Pancreas (tissue), 10 donors: Measurements from ENCODE around the gene KRTAP10-2. TPM values are rescaled to one million over a fixed set of nuclear protein-coding genes. Genes with fewer than 3 reads are reported as not detected.

Experiments used
- ATAC-seq, 4 donors: fragments of 200-7000 bp; cut with Tn5 transposase; one replicate each; pipeline versions ENCODE4 v1.8.0 to v1.9.1; 2020; ENCODE audit warnings: mild to moderate bottlenecking in 4 of 4, moderate library complexity in 4 of 4
- DNase-seq, 6 donors: peaks; one replicate each; pipeline ENCODE4 v3.0.0-alpha.2; 2020
- FAIRE-seq: peaks from 2 replicates; lab custom pipeline; 2012; peaks lifted over from hg19 to GRCh38; lab: Jason Lieb, UNC
- H3K27ac ChIP-seq, 4 donors: fragments of 200-600 bp; sonication (generic); 1 replicate in 3 of 4; 2 replicates in 1 of 4; pipeline versions ENCODE4 v1.5.0 to v1.8.0; 2020
- H3K27me3 ChIP-seq, 4 donors: fragments of 200-600 bp; one replicate each; pipeline ENCODE4 v1.8.0; 2021
- H3K36me3 ChIP-seq, 3 donors: fragments of 200-600 bp; sonication (generic) in 1 of 3; one replicate each; pipeline versions ENCODE4 v1.5.0 to v1.8.0; 2020 to 2021
- H3K4me1 ChIP-seq, 3 donors: fragments of 200-600 bp; one replicate each; pipeline ENCODE4 v1.8.0; 2021
- H3K4me3 ChIP-seq, 4 donors: fragments of 200-600 bp; sonication (generic) in 2 of 4; one replicate each; pipeline versions ENCODE4 v1.5.0 to v1.8.0; 2020 to 2021
- H3K9me3 ChIP-seq, 4 donors: fragments of 200-600 bp; one replicate each; pipeline ENCODE4 v1.8.0; 2021
- CTCF ChIP-seq, 4 donors: fragments of 200-600 bp; sonication (generic) in 3 of 4; IDR thresholded peaks; one replicate each; pipeline versions ENCODE4 v1.5.0 to v1.8.0; 2021; ENCODE audit warnings: antibody characterized with exemption in 4 of 4
- WGBS, 2 donors: extraction: QIAGEN DNeasy Blood & Tissue Kit; methylation state at CpG; one replicate each; pipeline ENCODE4 v1.1.7; 2013; 5-methylcytosine and 5-hydroxymethylcytosine counted together
- intact Hi-C, 3 donors: fragments of 100-400 bp; cut with DNase I; formaldehyde crosslinking; loops; one replicate each; pipeline versions ENCODE4 v1.11.1 to v1.14.2; 2022
- polyA plus RNA-seq, 2 donors: library from polyadenylated mRNA; stranded (reverse); fragments of 200-250 nt; gene quantifications; one replicate each; pipeline ENCODE4 v1.2.3, GENCODE V29; 2013
- total RNA-seq, 6 donors: library from RNA; stranded (reverse); fragmentation: NEBNext Ultra II Directional in 4 of 6; extraction: Animal tissue kit (Norgen Biotek cat#: 25700) in 4 of 6; gene quantifications; one replicate each; pipeline versions ENCODE4 v1.2.1 to v1.2.4, GENCODE V29; 2021 to 2023
- donor health status: healthy with polysubstance abuse.
- donor health status: DM: no; HTN: no; CAD: no; lungs with moderate emphysema.
- donor health status: DM: no; HTN: no; CAD: no.
- donor health status: control.
- donor health status: control.
- donor health status: Bipolar disorder and iron deficiency.
- donor health status: DM: yes; HTN: yes; CAD: no.
- donor health status: DM: no; HTN: no; CAD: no.
- donor health status: DM: no; HTN: no; CAD: no.
- donor health status: DM: yes; HTN: yes; CAD: no.

KRTAP10-2 gene
- total and polyA plus RNA-seq, 8 donors: not detected

- Histone ChIP-seq H3K9me3 (no peaks in the 10 kb centered on the region), H3K36me3 (no peaks in the 10 kb centered on the region), H3K27ac (no peak overlapping the region), H3K4me1 (no peaks in the 10 kb centered on the region), H3K27me3 (no peaks in the 10 kb centered on the region), H3K4me3 (no peak overlapping the region)
- intact Hi-C loops: no loop called here
- no peak for FAIRE-seq
- no peak for DNase-seq
- TF ChIP-seq CTCF (IDR thresholded peaks at IDR 0.05): no peak
- WGBS, 2 donors: 55 to 71% methylated on average over 9 of the region's 9 CpGs
- no peak for ATAC-seq
Observed at GRCh38 chr21:44596068-44596725, 44.9 kb upstream of the KRTAP10-2 start.

- no peak for TF ChIP-seq CTCF (IDR thresholded peaks at IDR 0.05)
- H3K36me3 ChIP-seq: no peaks in the 10 kb centered on the region
- no peaks in the 10 kb centered on the region for H3K4me1 ChIP-seq
- intact Hi-C loops: no loop called here
- ATAC-seq: no peak
- H3K9me3 ChIP-seq: no peaks in the 10 kb centered on the region
- no peak overlapping the region for H3K4me3 ChIP-seq
- WGBS, 2 donors: 59 to 74% methylated on average over 6 of the region's 6 CpGs
- no peaks in the 10 kb centered on the region for H3K27me3 ChIP-seq
- FAIRE-seq: no peak
- DNase-seq: no peak
- no peak overlapping the region for H3K27ac ChIP-seq
Observed at GRCh38 chr21:44595524-44595923, 44.2 kb upstream of the KRTAP10-2 start.

GRCh38 chr21:44594406-44594916, 43.2 kb upstream of the KRTAP10-2 start:
- FAIRE-seq (no peak), ATAC-seq (no peak), DNase-seq (no peak)
- H3K27me3 ChIP-seq: no peaks in the 10 kb centered on the region
- no peak overlapping the region for H3K27ac ChIP-seq
- intact Hi-C loops: no loop called here
- H3K4me3 ChIP-seq: no peak overlapping the region
- H3K9me3 ChIP-seq: no peaks in the 10 kb centered on the region
- H3K4me1 ChIP-seq: no peaks in the 10 kb centered on the region
- WGBS, 2 donors: 63 to 72% methylated on average over 12 of the region's 12 CpGs
- no peaks in the 10 kb centered on the region for H3K36me3 ChIP-seq
- TF ChIP-seq CTCF (IDR thresholded peaks at IDR 0.05): no peak

- TF ChIP-seq CTCF (IDR thresholded peaks at IDR 0.05): no peak
- peak in 1 of 4 donors; percentile 12 for ATAC-seq
- Histone ChIP-seq H3K27me3 (no peaks in the 10 kb centered on the region), H3K9me3 (no peaks in the 10 kb centered on the region), H3K27ac (no peak overlapping the region), H3K4me3 (no peak overlapping the region), H3K36me3 (no peaks in the 10 kb centered on the region), H3K4me1 (no peaks in the 10 kb centered on the region)
- no peak for FAIRE-seq
- DNase-seq: no peak
- WGBS, 2 donors: 32 to 42% methylated on average over 20 of the region's 20 CpGs
- intact Hi-C loops: no loop called here
Observed at GRCh38 chr21:44593598-44594405, 42.5 kb upstream of the KRTAP10-2 start.
